ENCODE results near the gene PRKCB. TPM values are rescaled to one million over a fixed set of nuclear protein-coding genes. Genes with fewer than 3 reads are reported as not detected.
"Not testable (repeated sequence)": the region's sequence is repeated elsewhere in the genome, so short reads cannot be mapped to it uniquely, and the experiment has no call there.

Gene PRKCB
- total RNA-seq, 1 donor from 2014 or later, result 1.7 TPM

GRCh38 chr16:23896832-23897821 lies 61.3 kb downstream of the PRKCB start:
- intact Hi-C loops (cut with DNase I), result no loop called here
- ATAC-seq (ENCODE audit: poor library complexity) (no peak), DNase-seq (no peak)

GRCh38 chr16:23898682-23899430 lies 63.1 kb downstream of the PRKCB start:
- DNase-seq, result no peak
- no peak for ATAC-seq (ENCODE audit: poor library complexity)
- intact Hi-C loops (cut with DNase I), result no loop called here

- intact Hi-C loops (cut with DNase I), result no loop called here
- DNase-seq (no peak), ATAC-seq (ENCODE audit: poor library complexity) (no peak)
These were observed 64.1 kb downstream of the PRKCB start for GRCh38 chr16:23899869-23900268.

GRCh38 chr16:23900480-23901177 lies 64.8 kb downstream of the PRKCB start:
- intact Hi-C loops (cut with DNase I), result no loop called here
- ATAC-seq (ENCODE audit: poor library complexity) (no peak), DNase-seq (no peak)

- DNase-seq, result no peak
- no peak for ATAC-seq (ENCODE audit: poor library complexity)
- intact Hi-C loops (cut with DNase I), result no loop called here
These were observed 65.6 kb downstream of the PRKCB start for GRCh38 chr16:23901178-23902033.

GRCh38 chr16:23902034-23902747 lies 66.4 kb downstream of the PRKCB start:
- intact Hi-C loops (cut with DNase I), result no loop called here
- DNase-seq (no peak), ATAC-seq (ENCODE audit: poor library complexity) (no peak)

GRCh38 chr16:23902748-23903414 lies 67.1 kb downstream of the PRKCB start:
- DNase-seq (no peak), ATAC-seq (ENCODE audit: poor library complexity) (no peak)
- intact Hi-C loops (cut with DNase I), result no loop called here

GRCh38 chr16:23905027-23905426 lies 69.2 kb downstream of the PRKCB start:
- intact Hi-C loops (cut with DNase I), result no loop called here
- peak; percentile 89 for ATAC-seq (ENCODE audit: poor library complexity)
- peak; percentile 53 for DNase-seq

- no peak for DNase-seq
- ATAC-seq (ENCODE audit: poor library complexity), result no peak
- intact Hi-C loops (cut with DNase I), result no loop called here
These were observed 71.7 kb downstream of the PRKCB start for GRCh38 chr16:23907457-23907902.

GRCh38 chr16:23907903-23908302 lies 72.1 kb downstream of the PRKCB start:
- ATAC-seq (ENCODE audit: poor library complexity) (no peak), DNase-seq (no peak)
- intact Hi-C loops (cut with DNase I), result no loop called here

GRCh38 chr16:23908790-23909189 lies 73.0 kb downstream of the PRKCB start:
- intact Hi-C loops (cut with DNase I), result no loop called here
- ATAC-seq (ENCODE audit: poor library complexity) (no peak), DNase-seq (no peak)

- intact Hi-C loops (cut with DNase I), result no loop called here
- no peak for DNase-seq
- no peak for ATAC-seq (ENCODE audit: poor library complexity)
These were observed 74.1 kb downstream of the PRKCB start for GRCh38 chr16:23909792-23910418.

- no peak for DNase-seq
- no peak for ATAC-seq (ENCODE audit: poor library complexity)
- intact Hi-C loops (cut with DNase I), result no loop called here
These were observed 79.3 kb downstream of the PRKCB start for GRCh38 chr16:23914946-23915530.

- intact Hi-C loops (cut with DNase I); ATAC-seq (ENCODE audit: poor library complexity); DNase-seq: not testable (repeated sequence)
These were observed 80.8 kb downstream of the PRKCB start for GRCh38 chr16:23916552-23916951.

- no peak for ATAC-seq (ENCODE audit: poor library complexity)
- intact Hi-C loops (cut with DNase I), result no loop called here
- no peak for DNase-seq
These were observed 81.8 kb downstream of the PRKCB start for GRCh38 chr16:23917621-23918020.

- ATAC-seq (ENCODE audit: poor library complexity) (no peak), DNase-seq (no peak)
- intact Hi-C loops (cut with DNase I), result no loop called here
These were observed 84.7 kb downstream of the PRKCB start for GRCh38 chr16:23920446-23920845.
